H1 (cell line): ENCODE measurements around the gene TRIM9. TPM values are rescaled to one million over a fixed set of nuclear protein-coding genes. Genes with fewer than 3 reads are reported as not detected.

ENCODE experiments used
- CBX8 ChIP-seq: fragments of 300-800, 300-1000 bp; sonication (generic); IDR thresholded peaks from 2 replicates; pipeline ENCODE4 v1.7.1; 2016; ENCODE audit warnings: low read depth, low read length, borderline replicate concordance
- EZH2 ChIP-seq: fragments of 200-600 bp; sonication (generic); IDR thresholded peaks from 2 replicates; pipeline ENCODE4 v1.7.1; 2012; ENCODE audit warnings: low read depth, mild to moderate bottlenecking, moderate library complexity, low read length, inconsistent platforms; ENCODE audit not compliant: severe bottlenecking
- GABPA ChIP-seq: IDR thresholded peaks from 2 replicates; pipeline ENCODE4 v1.6.1; 2011; ENCODE audit warnings: mild to moderate bottlenecking, low read length, moderate library complexity, borderline replicate concordance; ENCODE audit not compliant: insufficient read depth
- POLR2A ChIP-seq, 2 experiments: IDR thresholded peaks; 1 replicate in 1 of 2; 2 replicates in 1 of 2; pipeline ENCODE4 v1.6.1; 2011; ENCODE audit warnings: low read depth in 2 of 2, low read length in 2 of 2, mild to moderate bottlenecking in 2 of 2; ENCODE audit errors: control extremely low read depth in 1 of 2
- SP4 ChIP-seq: IDR thresholded peaks from 2 replicates; pipeline ENCODE4 v1.6.1; 2012; ENCODE audit warnings: low read length, inconsistent platforms
- polyA plus RNA-seq, 7 experiments: library from polyadenylated mRNA; depleted of rRNA in 3 of 7; stranded (reverse) in 5 of 7; unstranded in 2 of 7; fragments of >200 nt in 5 of 7; fragments of 200-250 nt in 2 of 7; gene quantifications; 1 replicate in 5 of 7; 2 replicates in 1 of 7; 4 replicates in 1 of 7; pipeline versions ENCODE4 v1.2.1 to v1.2.3, GENCODE V29; 2011 to 2013; ENCODE audit warnings: missing spikeins in 2 of 7, mixed read lengths in 2 of 7
- total RNA-seq: library from RNA; stranded (reverse); fragmentation: NEBNext Ultra II Directional; extraction: Animal tissue kit (Norgen Biotek cat#: 25700); gene quantifications from 2 replicates; pipeline ENCODE4 v1.2.1, GENCODE V29; 2021
- TF ChIP-seq, protein P1 (sequence below): IDR thresholded peaks from 2 replicates; pipeline ENCODE4 v1.6.1; 2011; ENCODE audit warnings: low read length, improper control_type of control experiment

TRIM9 gene
- total and polyA plus RNA-seq, 2 of the 8 experiments (the other 6 are each of a cell fraction or from before 2014, with no cell fraction given): 2.7 to 5.4 TPM

- no peak for TF ChIP-seq EZH2
- TF ChIP-seq CBX8: no peak
- no peak for TF ChIP-seq POLR2A (IDR thresholded peaks at IDR 0.05; ENCODE audit: control extremely low read depth in 1 of 2, low read depth in 2 of 2, low read length in 2 of 2)
- TF ChIP-seq GABPA: no peak
- TF ChIP-seq, protein P1, sequence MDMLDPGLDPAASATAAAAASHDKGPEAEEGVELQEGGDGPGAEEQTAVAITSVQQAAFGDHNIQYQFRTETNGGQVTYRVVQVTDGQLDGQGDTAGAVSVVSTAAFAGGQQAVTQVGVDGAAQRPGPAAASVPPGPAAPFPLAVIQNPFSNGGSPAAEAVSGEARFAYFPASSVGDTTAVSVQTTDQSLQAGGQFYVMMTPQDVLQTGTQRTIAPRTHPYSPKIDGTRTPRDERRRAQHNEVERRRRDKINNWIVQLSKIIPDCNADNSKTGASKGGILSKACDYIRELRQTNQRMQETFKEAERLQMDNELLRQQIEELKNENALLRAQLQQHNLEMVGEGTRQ: no peak
- TF ChIP-seq SP4: no peak
These were observed 162.7 kb downstream of the TRIM9 start (continued) for GRCh38 chr14:50932156-50932555.
